HCT116 (cell line): ENCODE measurements around the gene LUM. TPM values are rescaled to one million over a fixed set of nuclear protein-coding genes. Genes with fewer than 3 reads are reported as not detected.

Source experiments
- ATAC-seq: fragments of 200-7000 bp; cut with Tn5 transposase; 2 replicates; pipeline ENCODE4 v1.9.1; 2020; ENCODE audit warnings: mild to moderate bottlenecking, moderate library complexity
- BruUV-seq: library from RNA; stranded (reverse); fragments of 400-500 nt; replicated peaks from 2 replicates; lab custom pipeline; 2021; lab: Mats Ljungman, UMichigan
- CTCF ChIA-PET: fragments of 300-600 bp; sonication (Branson Sonifier 250); formaldehyde crosslinking; loops from one replicate; lab custom pipeline; 2021; ENCODE audit warnings: antibody characterized with exemption; lab: Charles Lee
- POLR2A ChIA-PET: fragments of 300-600, 350-600 bp; sonication (Branson Sonifier 250); formaldehyde crosslinking; loops from one replicate; lab custom pipeline; 2021; ENCODE audit warnings: antibody characterized with exemption; lab: Charles Lee
- RAD21 ChIA-PET, 2 experiments: fragments of 300-600 bp; sonication (Branson Sonifier 250); formaldehyde crosslinking; loops; one replicate each; lab custom pipeline; 2023; ENCODE audit warnings: low total read pairs in 2 of 2; ENCODE audit not compliant: uncharacterized antibody in 2 of 2, unreplicated experiment in 2 of 2, low non-redundant PET in 1 of 2; lab: Charles Lee
- DNase-seq: peaks from one replicate; pipeline ENCODE4 v3.0.0-alpha.2; 2010; ENCODE audit warnings: low read depth, low spot score
- H2AFZ ChIP-seq: fragments of 200-600 bp; shearing (Covaris generic), sonication (generic); 2 replicates; pipeline ENCODE4 v1.6.1; 2017; ENCODE audit warnings: low read depth, mixed run types, mixed read lengths, antibody characterized with exemption, low read length; ENCODE audit not compliant: poor library complexity, severe bottlenecking
- H3K27ac ChIP-seq: 2 replicates; pipeline ENCODE4 v1.5.1; 2012; ENCODE audit warnings: low read depth, low read length
- H3K27me3 ChIP-seq: fragments of 200-600 bp; sonication (generic); 2 replicates; pipeline ENCODE4 v1.6.1; 2016; ENCODE audit warnings: mixed run types, low read length, mixed read lengths; ENCODE audit not compliant: insufficient read depth
- H3K36me3 ChIP-seq, 2 experiments: fragments of 200-500 bp in 1 of 2; fragments of 200-600 bp in 1 of 2; sonication (Bioruptor generic) in 1 of 2; sonication (generic) in 1 of 2; 2 replicates each; pipeline versions ENCODE4 v1.5.1 to v1.6.1; 2014 to 2016; ENCODE audit warnings: low read length in 2 of 2, inconsistent platforms in 1 of 2, mixed read lengths in 1 of 2, mixed run types in 1 of 2; ENCODE audit not compliant: insufficient read depth in 2 of 2, control insufficient read depth in 1 of 2
- H3K4me1 ChIP-seq, 2 experiments: fragments of 200-600 bp in 1 of 2; sonication (generic) in 1 of 2; 2 replicates each; pipeline versions ENCODE4 v1.5.1 to v1.6.1; 2012 to 2017; ENCODE audit warnings: low read length in 2 of 2, inconsistent platforms in 1 of 2, mild to moderate bottlenecking in 1 of 2, mixed read lengths in 1 of 2, mixed run types in 1 of 2, moderate library complexity in 1 of 2; ENCODE audit not compliant: insufficient read depth in 2 of 2, control insufficient read depth in 1 of 2
- H3K4me2 ChIP-seq: fragments of 200-600 bp; sonication (generic); 2 replicates; pipeline ENCODE4 v1.6.1; 2017; ENCODE audit warnings: mixed run types, low read length, mixed read lengths
- H3K4me3 ChIP-seq, 2 experiments: fragments of 200-600 bp in 1 of 2; sonication (generic) in 1 of 2; replicated peaks in 1 of 2; 2 replicates each; pipeline ENCODE4 v1.5.1; 2011 to 2016; ENCODE audit warnings: low read length in 2 of 2, control low read depth in 1 of 2, low read depth in 1 of 2, mild to moderate bottlenecking in 1 of 2, mixed read lengths in 1 of 2, mixed run types in 1 of 2
- H3K79me2 ChIP-seq: fragments of 200-600 bp; sonication (generic); 2 replicates; pipeline ENCODE4 v1.6.1; 2017; ENCODE audit warnings: mild to moderate bottlenecking, mixed run types, low read length, moderate library complexity, mixed read lengths; ENCODE audit not compliant: insufficient read depth
- H3K9ac ChIP-seq: fragments of 200-600 bp; sonication (generic); 2 replicates; pipeline ENCODE4 v1.6.1; 2016; ENCODE audit warnings: low read length, mixed read lengths
- H3K9me2 ChIP-seq: fragments of 200-600 bp; sonication (generic), shearing (Covaris generic); 2 replicates; pipeline ENCODE4 v1.6.1; 2017; ENCODE audit warnings: mixed run types, mild to moderate bottlenecking, moderate library complexity; ENCODE audit not compliant: insufficient read depth
- H3K9me3 ChIP-seq, 2 experiments: fragments of 200-500 bp in 1 of 2; fragments of 200-600 bp in 1 of 2; sonication (Bioruptor generic) in 1 of 2; sonication (generic) in 1 of 2; 2 replicates each; pipeline ENCODE4 v1.6.1; 2014 to 2017; ENCODE audit warnings: low read length in 2 of 2, mixed read lengths in 2 of 2, inconsistent platforms in 1 of 2, low read depth in 1 of 2, mild to moderate bottlenecking in 1 of 2, mixed run types in 1 of 2, moderate library complexity in 1 of 2; ENCODE audit not compliant: control insufficient read depth in 1 of 2, insufficient read depth in 1 of 2
- H4K20me1 ChIP-seq: fragments of 200-600 bp; sonication (generic), shearing (Covaris generic); 2 replicates; pipeline ENCODE4 v1.6.1; 2017; ENCODE audit warnings: mixed run types, mild to moderate bottlenecking, moderate library complexity; ENCODE audit not compliant: insufficient read depth
- ATF3 ChIP-seq: IDR thresholded peaks from 2 replicates; pipeline ENCODE4 v1.6.1; 2012
- CEBPB ChIP-seq: IDR thresholded peaks from 2 replicates; pipeline ENCODE4 v1.6.1; 2012; ENCODE audit warnings: low read depth
- CTCF ChIP-seq, 3 experiments: fragments of 200-600 bp in 1 of 3; sonication (generic) in 1 of 3; IDR thresholded peaks in 2 of 3; conservative IDR thresholded peaks in 1 of 3; 2 replicates each; pipeline ENCODE4 v1.5.1; 2012 to 2017; ENCODE audit warnings: low read depth in 2 of 3, low read length in 2 of 3, antibody characterized with exemption in 1 of 3, borderline replicate concordance in 1 of 3, control low read depth in 1 of 3, mild to moderate bottlenecking in 1 of 3, mixed read lengths in 1 of 3, mixed run types in 1 of 3, moderate library complexity in 1 of 3; ENCODE audit not compliant: insufficient read depth in 1 of 3
- EGR1 ChIP-seq: IDR thresholded peaks from 2 replicates; pipeline ENCODE4 v1.6.1; 2012; ENCODE audit warnings: low read depth
- EZH2 ChIP-seq: fragments of 200-600 bp; sonication (generic); IDR thresholded peaks from 2 replicates; pipeline ENCODE4 v1.6.1; 2017; ENCODE audit warnings: antibody characterized with exemption, mixed run types
- FOSL1 ChIP-seq: IDR thresholded peaks from 2 replicates; pipeline ENCODE4 v1.6.1; 2012; ENCODE audit warnings: low read depth
- POLR2A ChIP-seq: IDR thresholded peaks from 2 replicates; pipeline ENCODE4 v1.7.0; 2011; ENCODE audit warnings: borderline replicate concordance; ENCODE audit not compliant: insufficient read depth, insufficient read length; ENCODE audit errors: extremely low read depth
- POLR2AphosphoS5 ChIP-seq: IDR thresholded peaks from 2 replicates; pipeline ENCODE4 v1.6.1; 2011; ENCODE audit warnings: mild to moderate bottlenecking, low read depth, low read length, moderate library complexity
- RAD21 ChIP-seq: IDR thresholded peaks from 2 replicates; pipeline ENCODE4 v1.6.1; 2012; ENCODE audit warnings: low read depth, mild to moderate bottlenecking
- SIN3A ChIP-seq: IDR thresholded peaks from 2 replicates; pipeline ENCODE4 v1.6.1; 2012; ENCODE audit warnings: low read depth
- SP1 ChIP-seq: IDR thresholded peaks from 2 replicates; pipeline ENCODE4 v1.6.1; 2012; ENCODE audit warnings: low read depth
- SRF ChIP-seq: IDR thresholded peaks from 2 replicates; pipeline ENCODE4 v1.6.1; 2012; ENCODE audit warnings: low read depth
- TCF7L2 ChIP-seq: IDR thresholded peaks from 2 replicates; pipeline ENCODE4 v1.7.0; 2011; ENCODE audit warnings: borderline replicate concordance, inconsistent platforms; ENCODE audit not compliant: insufficient read depth, insufficient read length; ENCODE audit errors: extremely low read depth
- YY1 ChIP-seq: IDR thresholded peaks from 2 replicates; pipeline ENCODE4 v1.6.1; 2011; ENCODE audit warnings: low read length, low read depth, moderate library complexity, mild to moderate bottlenecking; ENCODE audit not compliant: insufficient replicate concordance; ENCODE audit errors: extremely low read depth
- ZBTB33 ChIP-seq: IDR thresholded peaks from 2 replicates; pipeline ENCODE4 v1.6.1; 2011; ENCODE audit warnings: mild to moderate bottlenecking, low read length, moderate library complexity; ENCODE audit not compliant: insufficient replicate concordance; ENCODE audit errors: extremely low read depth
- ZFX ChIP-seq: fragments of 450-650 bp; IDR thresholded peaks from 2 replicates; pipeline ENCODE4 v1.6.1; 2017
- ZNF274 ChIP-seq: fragments of 200-500 bp; sonication (Bioruptor generic); IDR thresholded peaks from 2 replicates; pipeline ENCODE4 v1.6.1; 2014; ENCODE audit warnings: mild to moderate bottlenecking, low read depth, low read length, inconsistent platforms
- intact Hi-C: fragments of 100-400 bp; cut with micrococcal nuclease; formaldehyde crosslinking; loops from 2 replicates; pipeline ENCODE4 v1.10.0; 2022
- total RNA-seq: library from RNA; stranded (reverse); gene quantifications from one replicate; pipeline ENCODE4 v1.2.1, GENCODE V29; 2021; ENCODE audit not compliant: unreplicated experiment
- TF ChIP-seq, protein P1 (sequence below): IDR thresholded peaks from 2 replicates; pipeline ENCODE4 v1.6.1; 2012

The LUM gene
- total RNA-seq, 1 experiment from 2014 or later, result 0.69 TPM

DNA sequence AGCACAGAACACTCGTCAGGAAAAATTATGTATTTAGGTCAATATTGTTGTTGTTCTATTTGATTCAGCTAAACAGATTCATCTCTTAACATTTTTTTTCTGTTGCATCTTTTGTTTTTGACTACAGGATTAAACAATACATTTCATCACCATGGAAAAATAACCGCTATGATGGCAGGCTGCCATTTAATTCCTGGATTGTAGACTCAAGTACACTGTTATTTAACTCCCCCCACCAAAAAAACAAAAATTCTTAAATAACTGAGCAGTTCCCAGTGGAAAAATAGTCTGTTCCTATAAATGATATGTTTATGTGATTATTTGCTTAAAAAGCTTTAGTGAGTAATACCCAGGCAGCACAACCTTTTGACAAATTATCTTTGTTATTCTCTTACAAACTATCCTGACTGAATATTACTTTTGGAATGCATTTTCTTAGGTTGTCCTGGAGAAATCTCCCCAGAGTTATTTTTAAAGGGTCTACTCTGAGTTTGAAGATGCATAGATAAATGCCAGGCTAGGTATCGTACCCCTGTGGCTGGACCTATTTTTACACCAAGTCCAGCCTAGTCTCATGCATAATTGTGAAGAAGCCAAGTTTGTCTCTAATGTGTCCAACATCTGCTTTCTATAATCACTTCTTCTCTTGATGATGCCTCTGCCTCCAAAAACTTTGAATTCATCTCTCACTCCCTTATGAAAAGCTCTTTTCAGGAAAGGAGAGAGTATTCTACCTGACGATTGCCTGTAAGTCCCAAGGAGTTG, 57.2 kb downstream of the LUM start:
- no TSS peak for BruUV-seq
- TF ChIP-seq EGR1 (no peak), SP1 (no peak), SRF (no peak), TCF7L2 (no peak), RAD21 (no peak), POLR2A (no peak), SIN3A (no peak), EZH2 (no peak), FOSL1 (no peak), YY1 (no peak), ZBTB33 (no peak), ZFX (no peak), CTCF (IDR thresholded peaks at IDR 0.05 in 2 of 3, conservative IDR thresholded peaks at IDR 0.05 in 1 of 3; ENCODE audit: borderline replicate concordance in 1 of 3, insufficient read depth in 1 of 3, low read depth in 2 of 3, low read length in 2 of 3) (no peak), POLR2AphosphoS5 (no peak), ATF3 (no peak), ZNF274 (no peak), CEBPB (no peak)
- TF ChIP-seq, protein P1, sequence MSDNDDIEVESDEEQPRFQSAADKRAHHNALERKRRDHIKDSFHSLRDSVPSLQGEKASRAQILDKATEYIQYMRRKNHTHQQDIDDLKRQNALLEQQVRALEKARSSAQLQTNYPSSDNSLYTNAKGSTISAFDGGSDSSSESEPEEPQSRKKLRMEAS, result no peak
- H3K27ac ChIP-seq, result no peak overlapping the region
- ChIA-PET RAD21 (no interaction called here), POLR2A (no interaction called here), CTCF (no interaction called here)
- H3K27me3 ChIP-seq, result no peaks in the 10 kb centered on the region
- no peak overlapping the region for H3K4me2 ChIP-seq
- DNase-seq (no peak), ATAC-seq (no peak)
- 0 out of 2 replicates have a peak, but pooled peaks cover 3% of the 10 kb centered on the region for H3K9me2 ChIP-seq
- H3K79me2 ChIP-seq, result no peaks in the 10 kb centered on the region
- H3K4me3 ChIP-seq, result no peak overlapping the region
- intact Hi-C loops, result no loop called here
- H3K9me3 ChIP-seq, result no peaks in the 10 kb centered on the region
- no peaks in the 10 kb centered on the region for H4K20me1 ChIP-seq
- H3K9ac ChIP-seq, result no peak overlapping the region
- no peaks in the 10 kb centered on the region for H3K4me1 ChIP-seq
- no peak overlapping the region for H2AFZ ChIP-seq
- no peaks in the 10 kb centered on the region for H3K36me3 ChIP-seq
